Mesodermal cell (in vitro differentiated cells): ENCODE data around the gene DENND4A.

ENCODE experiments used
- H3K27ac ChIP-seq: 2 replicates; pipeline ENCODE4 v1.7.0; 2013; ENCODE audit warnings: mild to moderate bottlenecking, low read depth, low read length, moderate library complexity; ENCODE audit not compliant: severe bottlenecking
- H3K36me3 ChIP-seq: 2 replicates; pipeline ENCODE4 v1.7.1; 2013; ENCODE audit warnings: mild to moderate bottlenecking, low read length, moderate library complexity; ENCODE audit not compliant: control insufficient read depth, insufficient read depth
- H3K4me1 ChIP-seq: one replicate; pipeline ENCODE4 v1.7.1; 2013; ENCODE audit warnings: mild to moderate bottlenecking, low read length; ENCODE audit not compliant: insufficient read depth, control insufficient read depth, poor library complexity, severe bottlenecking
- H3K4me3 ChIP-seq: 2 replicates; pipeline ENCODE4 v1.7.0; 2013; ENCODE audit warnings: low read length, control low read depth, mild to moderate bottlenecking; ENCODE audit not compliant: insufficient read depth, poor library complexity, severe bottlenecking; ENCODE audit errors: extremely low read depth
- H3K9me3 ChIP-seq: 2 replicates; pipeline ENCODE4 v1.7.1; 2013; ENCODE audit warnings: mild to moderate bottlenecking, low read length, moderate library complexity; ENCODE audit not compliant: control insufficient read depth
- WGBS, 2 experiments: methylation state at CpG; one replicate each; pipeline ENCODE4 v1.1.5; 2013; ENCODE audit warnings: missing lambda C conversion rate in 2 of 2; ENCODE audit not compliant: insufficient coverage in 2 of 2; 5-methylcytosine and 5-hydroxymethylcytosine counted together

Gene DENND4A

GRCh38 chr15:65801229-65801805 lies 9.2 kb upstream of the DENND4A start:
- 73 to 100% methylated on average over 1 of the region's 2 CpGs for WGBS, 2 experiments
- Histone ChIP-seq H3K4me3 (no peak overlapping the region), H3K36me3 (no peaks in the 10 kb centered on the region), H3K9me3 (no peaks in the 10 kb centered on the region), H3K4me1 (peaks cover 12% of the 10 kb centered on the region), H3K27ac (peak overlapping the region; percentile 12)

- no peak overlapping the region for H3K4me3 ChIP-seq
- H3K4me1 ChIP-seq: peaks cover 12% of the 10 kb centered on the region
- WGBS, 2 experiments: 79 to 100% methylated on average over 1 of the region's 1 CpG
- H3K36me3 ChIP-seq: no peaks in the 10 kb centered on the region
- no peak overlapping the region for H3K27ac ChIP-seq
- no peaks in the 10 kb centered on the region for H3K9me3 ChIP-seq
Observed at GRCh38 chr15:65796610-65797078, 4.6 kb upstream of the DENND4A start.

DNA sequence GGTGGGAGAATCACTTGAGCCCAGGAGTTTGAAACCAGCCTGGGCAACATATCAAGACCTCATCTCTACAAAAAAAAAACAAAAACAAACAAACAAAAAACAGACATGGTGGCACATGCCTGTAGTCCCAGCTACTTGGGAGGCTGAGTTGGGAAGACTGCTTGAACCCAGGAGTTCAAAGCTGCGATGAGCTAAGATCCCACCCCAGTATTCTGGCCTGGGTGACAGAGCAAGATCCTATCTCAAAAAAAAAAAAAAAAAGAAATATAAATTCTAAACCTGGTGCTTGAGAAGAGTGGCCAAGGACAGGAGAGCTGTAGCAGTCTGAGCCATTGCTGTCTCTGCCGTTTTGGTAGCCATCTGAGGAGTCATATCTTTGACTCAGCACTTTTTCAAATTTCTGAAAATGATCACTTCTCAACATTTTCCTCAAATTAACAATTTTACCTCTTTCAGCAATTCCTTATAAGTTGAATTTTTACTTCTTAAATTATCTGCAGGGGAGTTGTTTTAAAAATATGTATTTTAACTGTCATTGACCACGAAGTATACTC lies 3.6 kb upstream of the DENND4A start:
- Histone ChIP-seq H3K27ac (no peak overlapping the region), H3K4me1 (peaks cover 5% of the 10 kb centered on the region), H3K9me3 (no peaks in the 10 kb centered on the region), H3K36me3 (no peaks in the 10 kb centered on the region), H3K4me3 (no peak overlapping the region)
- 71 to 88% methylated on average over 1 of the region's 3 CpGs for WGBS, 2 experiments

GRCh38 chr15:65793818-65794104 lies 1.7 kb upstream of the DENND4A start:
- Histone ChIP-seq H3K4me3 (no peak overlapping the region), H3K9me3 (no peaks in the 10 kb centered on the region), H3K27ac (no peak overlapping the region), H3K4me1 (peaks cover 5% of the 10 kb centered on the region), H3K36me3 (no peaks in the 10 kb centered on the region)
- WGBS, 2 experiments: 100% methylated on average over 1 of the region's 2 CpGs

DNA sequence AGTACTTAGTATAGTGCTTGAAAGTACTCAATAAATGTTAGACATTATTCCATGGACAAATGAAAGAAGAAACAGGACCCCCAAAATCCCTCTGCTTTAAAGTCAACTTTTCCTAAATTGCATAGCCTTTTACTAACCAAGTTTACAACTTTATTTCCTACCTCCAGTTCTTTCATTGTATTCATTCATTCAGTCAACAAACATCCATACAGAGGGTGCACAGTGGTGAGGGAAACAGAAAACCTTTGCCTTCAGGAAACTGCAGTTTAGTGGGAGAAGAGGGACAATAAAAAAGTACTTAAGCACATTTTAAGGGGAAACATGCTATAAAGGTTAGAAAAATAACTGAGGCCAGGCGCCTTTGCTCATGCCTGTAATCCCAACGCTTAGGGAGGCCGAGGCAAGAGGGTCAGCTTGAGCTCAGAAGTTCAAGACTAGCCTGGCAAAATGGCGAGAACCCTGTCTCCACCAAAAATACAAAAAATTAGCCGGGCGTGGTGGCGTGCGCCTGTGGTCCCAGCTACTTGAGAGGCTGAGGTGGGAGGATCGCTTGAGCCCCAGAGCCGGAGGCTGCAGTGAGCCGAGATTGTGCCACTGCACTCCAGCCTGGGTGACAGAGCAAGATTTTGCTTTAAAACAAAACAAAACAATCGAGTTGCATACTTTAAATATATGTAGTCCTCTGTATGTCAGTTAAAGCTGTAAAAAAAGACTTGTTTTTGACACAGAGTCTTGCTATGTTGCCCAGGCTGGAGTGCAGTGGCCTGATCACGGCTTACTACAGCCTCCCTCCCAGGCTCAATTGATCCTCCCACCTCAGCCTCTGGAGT lies 1.1 kb upstream of the DENND4A start:
- Histone ChIP-seq H3K27ac (peak overlapping the region; percentile 89), H3K4me1 (peaks cover 5% of the 10 kb centered on the region), H3K4me3 (peak overlapping the region; percentile 61), H3K36me3 (no peaks in the 10 kb centered on the region), H3K9me3 (no peaks in the 10 kb centered on the region)
- WGBS, 2 experiments: 93 to 95% methylated on average over 9 of the region's 13 CpGs

GRCh38 chr15:65791335-65792137 lies 557 bp downstream of the DENND4A start:
- peak overlapping the region; percentile 65 for H3K4me3 ChIP-seq
- H3K9me3 ChIP-seq: no peaks in the 10 kb centered on the region
- H3K36me3 ChIP-seq: no peaks in the 10 kb centered on the region
- H3K27ac ChIP-seq: peak overlapping the region; percentile 79
- WGBS, 2 experiments: 1 to 2% methylated on average over 33 to 38 of the region's 69 CpGs
- no peaks in the 10 kb centered on the region for H3K4me1 ChIP-seq

DNA sequence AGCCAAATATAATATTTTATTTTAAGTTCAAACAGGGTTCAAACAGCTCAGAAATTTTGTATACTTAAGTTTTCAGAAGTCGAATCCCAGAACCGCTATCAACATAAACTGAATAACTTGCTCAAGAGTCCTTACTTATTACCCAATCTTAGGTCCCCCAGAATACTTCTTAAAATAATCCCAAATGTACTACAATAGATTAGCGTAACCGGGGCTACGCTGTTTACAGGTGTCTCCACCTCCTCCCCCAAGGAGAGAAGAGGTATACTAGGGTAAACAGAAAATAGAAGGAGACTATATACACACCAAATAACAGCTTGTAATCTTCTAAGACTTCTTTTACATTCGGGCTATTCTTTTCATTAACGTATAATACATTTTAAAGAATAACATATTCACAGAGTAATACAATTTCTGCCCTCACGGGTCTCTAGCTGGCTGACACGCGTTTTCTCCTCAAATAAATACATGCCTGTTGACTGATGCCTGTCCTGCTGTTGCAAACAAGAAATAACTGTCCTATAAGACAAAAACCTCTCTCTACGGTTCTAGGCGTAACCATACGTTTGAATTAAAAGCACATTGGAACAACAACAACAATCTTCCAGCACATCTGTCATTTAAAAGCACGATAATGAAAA lies 1.3 kb downstream of the DENND4A start:
- Histone ChIP-seq H3K4me1 (no peaks in the 10 kb centered on the region), H3K27ac (peak overlapping the region; percentile 79), H3K9me3 (no peaks in the 10 kb centered on the region), H3K36me3 (no peaks in the 10 kb centered on the region), H3K4me3 (peak overlapping the region; percentile 65)
- WGBS, 2 experiments: 24 to 29% methylated on average over 10 of the region's 14 CpGs

DNA sequence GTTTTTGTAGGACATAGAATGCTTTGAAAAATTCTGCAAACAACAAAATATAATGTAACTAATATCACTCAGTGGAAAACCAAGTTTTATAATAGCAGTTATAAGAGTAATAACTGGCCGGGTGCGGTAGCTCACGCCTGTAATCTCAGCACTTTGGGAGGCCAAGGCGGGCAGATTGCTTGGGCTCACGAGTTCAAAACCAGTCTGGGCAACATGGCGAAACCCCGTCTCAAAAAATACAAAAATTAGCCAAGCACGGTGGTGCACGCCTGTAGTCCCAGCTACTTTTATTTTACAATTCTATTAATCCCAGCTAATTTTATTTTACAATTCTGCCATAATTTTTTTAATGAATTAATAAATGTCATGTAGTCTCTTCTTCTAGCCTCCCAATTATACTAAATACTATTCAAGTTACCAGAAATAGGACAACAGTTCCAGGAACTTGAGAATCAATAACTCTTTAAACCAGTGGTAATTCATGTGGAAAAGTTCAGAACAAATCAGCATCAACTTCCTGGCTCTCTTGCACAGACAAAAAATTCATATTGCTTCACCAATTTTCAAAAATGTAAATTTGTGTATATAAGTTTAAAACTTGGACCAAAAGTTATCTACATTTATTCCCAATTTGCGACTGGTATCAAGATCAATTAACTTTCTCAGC lies 2.2 kb downstream of the DENND4A start:
- no peaks in the 10 kb centered on the region for H3K9me3 ChIP-seq
- no peak overlapping the region for H3K4me3 ChIP-seq
- H3K27ac ChIP-seq: no peak overlapping the region
- 88 to 90% methylated on average over 8 of the region's 10 CpGs for WGBS, 2 experiments
- no peaks in the 10 kb centered on the region for H3K4me1 ChIP-seq
- H3K36me3 ChIP-seq: peaks cover 4% of the 10 kb centered on the region

GRCh38 chr15:65789105-65789504 lies 3.0 kb downstream of the DENND4A start:
- 100% methylated on average over 1 of the region's 3 CpGs; no CpG with 5 or more reads in 1 of the 2 experiments for WGBS, 2 experiments

GRCh38 chr15:65787260-65787659 lies 4.8 kb downstream of the DENND4A start:
- peaks cover 5% of the 10 kb centered on the region for H3K36me3 ChIP-seq
- H3K27ac ChIP-seq: peak overlapping the region; percentile 58
- no peaks in the 10 kb centered on the region for H3K9me3 ChIP-seq
- peaks cover 4% of the 10 kb centered on the region for H3K4me1 ChIP-seq
- WGBS, 2 experiments: 100% methylated on average over 1 of the region's 2 CpGs; no CpG with 5 or more reads in 1 of the 2 experiments
- no peak overlapping the region for H3K4me3 ChIP-seq

More at GRCh38 chr15:65789105-65789504, 3.0 kb downstream of the DENND4A start:
- Histone ChIP-seq H3K27ac (no peak overlapping the region), H3K4me3 (no peak overlapping the region), H3K4me1 (no peaks in the 10 kb centered on the region), H3K36me3 (peaks cover 5% of the 10 kb centered on the region), H3K9me3 (no peaks in the 10 kb centered on the region)
